Measurements from ENCODE around the gene SCAPER. TPM values are rescaled to one million over a fixed set of nuclear protein-coding genes. Genes with fewer than 3 reads are reported as not detected.

SCAPER gene
- total and polyA plus RNA-seq, 4 donors, result 3.3 to 18.0 (median 9.9) TPM

DNA sequence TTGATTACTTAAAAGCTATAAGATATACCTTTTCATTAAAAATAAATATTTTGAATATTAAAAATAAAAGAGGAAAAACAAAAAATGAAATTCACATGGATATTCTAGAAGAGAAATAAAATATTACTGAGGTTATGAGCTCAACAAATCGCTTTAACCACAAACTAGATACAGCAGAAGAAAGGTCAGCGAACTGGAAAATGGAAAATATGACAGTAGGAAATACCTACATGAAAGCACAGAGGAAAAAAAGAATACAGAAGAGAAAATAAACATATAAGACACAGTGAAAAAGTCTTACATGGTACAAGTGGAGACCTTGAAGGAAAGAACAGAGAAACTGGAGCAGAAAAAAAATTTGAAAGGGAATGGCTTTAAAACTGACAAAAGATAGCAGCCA is 33.2 kb downstream of the SCAPER start:
- no peak overlapping the region for H3K27ac ChIP-seq (ENCODE audit: low read depth in 1 of 2, low read length in 2 of 2)
- peaks cover 0 to 6% (median 0%) of the 10 kb centered on the region in 4 donors for H3K36me3 ChIP-seq (ENCODE audit: control insufficient read depth in 4 of 4, insufficient read depth in 3 of 4, low read depth in 1 of 4, low read length in 3 of 4)
- 87% methylated on average over 2 of the region's 2 CpGs for WGBS
- no peaks in the 10 kb centered on the region for H3K27me3 ChIP-seq (ENCODE audit: control insufficient read depth in 4 of 4, insufficient read depth in 4 of 4, low read length in 3 of 4)
- DNase-seq (ENCODE audit: low spot score), result no peak
- no peak overlapping the region for H3K4me3 ChIP-seq (ENCODE audit: low read depth in 1 of 3, low read length in 3 of 3)
- TF ChIP-seq HNF4G (IDR thresholded peaks at IDR 0.05) (no peak), GABPA (IDR thresholded peaks at IDR 0.05 in 1 of 2, conservative IDR thresholded peaks at IDR 0.05 in 1 of 2) (no peak), HNF4A (conservative IDR thresholded peaks at IDR 0.05) (no peak), NR2F2 (IDR thresholded peaks at IDR 0.05) (no peak), RXRA (IDR thresholded peaks at IDR 0.05) (no peak), FOXA1 (IDR thresholded peaks at IDR 0.05) (no peak), FOXA2 (IDR thresholded peaks at IDR 0.05) (no peak), TAF1 (conservative IDR thresholded peaks at IDR 0.05) (no peak), ATF3 (IDR thresholded peaks at IDR 0.05) (no peak), REST (IDR thresholded peaks at IDR 0.05) (no peak), YY1 (IDR thresholded peaks at IDR 0.05) (no peak), JUND (IDR thresholded peaks at IDR 0.05) (no peak), RAD21 (IDR thresholded peaks at IDR 0.05) (no peak)
- TF ChIP-seq, protein P1, sequence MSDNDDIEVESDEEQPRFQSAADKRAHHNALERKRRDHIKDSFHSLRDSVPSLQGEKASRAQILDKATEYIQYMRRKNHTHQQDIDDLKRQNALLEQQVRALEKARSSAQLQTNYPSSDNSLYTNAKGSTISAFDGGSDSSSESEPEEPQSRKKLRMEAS (IDR thresholded peaks at IDR 0.05), result no peak
- no peaks in the 10 kb centered on the region for H3K4me1 ChIP-seq (ENCODE audit: control insufficient read depth in 4 of 4, insufficient read depth in 4 of 4, low read length in 3 of 4)
- no peak overlapping the region for H3K9ac ChIP-seq (ENCODE audit: low read depth in 1 of 2, low read length in 2 of 2)
- no peaks in the 10 kb centered on the region for H3K9me3 ChIP-seq (ENCODE audit: control insufficient read depth in 4 of 4, low read length in 3 of 4)

GRCh38 chr15:76868740-76869139 is 36.4 kb downstream of the SCAPER start:
- no peak for TF ChIP-seq RXRA (IDR thresholded peaks at IDR 0.05)
- TF ChIP-seq, protein P2, sequence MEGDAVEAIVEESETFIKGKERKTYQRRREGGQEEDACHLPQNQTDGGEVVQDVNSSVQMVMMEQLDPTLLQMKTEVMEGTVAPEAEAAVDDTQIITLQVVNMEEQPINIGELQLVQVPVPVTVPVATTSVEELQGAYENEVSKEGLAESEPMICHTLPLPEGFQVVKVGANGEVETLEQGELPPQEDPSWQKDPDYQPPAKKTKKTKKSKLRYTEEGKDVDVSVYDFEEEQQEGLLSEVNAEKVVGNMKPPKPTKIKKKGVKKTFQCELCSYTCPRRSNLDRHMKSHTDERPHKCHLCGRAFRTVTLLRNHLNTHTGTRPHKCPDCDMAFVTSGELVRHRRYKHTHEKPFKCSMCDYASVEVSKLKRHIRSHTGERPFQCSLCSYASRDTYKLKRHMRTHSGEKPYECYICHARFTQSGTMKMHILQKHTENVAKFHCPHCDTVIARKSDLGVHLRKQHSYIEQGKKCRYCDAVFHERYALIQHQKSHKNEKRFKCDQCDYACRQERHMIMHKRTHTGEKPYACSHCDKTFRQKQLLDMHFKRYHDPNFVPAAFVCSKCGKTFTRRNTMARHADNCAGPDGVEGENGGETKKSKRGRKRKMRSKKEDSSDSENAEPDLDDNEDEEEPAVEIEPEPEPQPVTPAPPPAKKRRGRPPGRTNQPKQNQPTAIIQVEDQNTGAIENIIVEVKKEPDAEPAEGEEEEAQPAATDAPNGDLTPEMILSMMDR (IDR thresholded peaks at IDR 0.05; ENCODE audit: low read depth, low read length, missing input control), result no peak
- no peak for TF ChIP-seq REST (IDR thresholded peaks at IDR 0.05)
- no peak for TF ChIP-seq HNF4A (conservative IDR thresholded peaks at IDR 0.05)
- no peak for TF ChIP-seq NR2F2 (IDR thresholded peaks at IDR 0.05)
- no peak for TF ChIP-seq ATF3 (IDR thresholded peaks at IDR 0.05)
- no peak overlapping the region for H3K4me3 ChIP-seq (ENCODE audit: low read depth in 1 of 3, low read length in 3 of 3)
- H3K9me3 ChIP-seq (ENCODE audit: control insufficient read depth in 4 of 4, low read length in 3 of 4), result no peaks in the 10 kb centered on the region
- H3K27ac ChIP-seq (ENCODE audit: low read depth in 1 of 2, low read length in 2 of 2), result no peak overlapping the region
- no peak for DNase-seq (ENCODE audit: low spot score)
- H3K27me3 ChIP-seq (ENCODE audit: control insufficient read depth in 4 of 4, insufficient read depth in 4 of 4, low read length in 3 of 4), result no peaks in the 10 kb centered on the region
- H3K4me1 ChIP-seq (ENCODE audit: control insufficient read depth in 4 of 4, insufficient read depth in 4 of 4, low read length in 3 of 4), result no peaks in the 10 kb centered on the region
- H3K36me3 ChIP-seq (ENCODE audit: control insufficient read depth in 4 of 4, insufficient read depth in 3 of 4, low read depth in 1 of 4, low read length in 3 of 4), result no peaks in the 10 kb centered on the region
- no peak overlapping the region for H3K9ac ChIP-seq (ENCODE audit: low read depth in 1 of 2, low read length in 2 of 2)
